GM21737 (cell line): ENCODE results near the gene ATP2A1.
A peak's percentile ranks its signal among the peaks of the same experiment; 100 is the strongest.

Experiments used
- ATAC-seq: cut with Tn5 transposase; IDR thresholded peaks from one replicate; pipeline ENCODE4 v1.9.1; 2021; ENCODE audit warnings: mild to moderate bottlenecking, moderate library complexity; ENCODE audit not compliant: unreplicated experiment

The ATP2A1 gene

DNA sequence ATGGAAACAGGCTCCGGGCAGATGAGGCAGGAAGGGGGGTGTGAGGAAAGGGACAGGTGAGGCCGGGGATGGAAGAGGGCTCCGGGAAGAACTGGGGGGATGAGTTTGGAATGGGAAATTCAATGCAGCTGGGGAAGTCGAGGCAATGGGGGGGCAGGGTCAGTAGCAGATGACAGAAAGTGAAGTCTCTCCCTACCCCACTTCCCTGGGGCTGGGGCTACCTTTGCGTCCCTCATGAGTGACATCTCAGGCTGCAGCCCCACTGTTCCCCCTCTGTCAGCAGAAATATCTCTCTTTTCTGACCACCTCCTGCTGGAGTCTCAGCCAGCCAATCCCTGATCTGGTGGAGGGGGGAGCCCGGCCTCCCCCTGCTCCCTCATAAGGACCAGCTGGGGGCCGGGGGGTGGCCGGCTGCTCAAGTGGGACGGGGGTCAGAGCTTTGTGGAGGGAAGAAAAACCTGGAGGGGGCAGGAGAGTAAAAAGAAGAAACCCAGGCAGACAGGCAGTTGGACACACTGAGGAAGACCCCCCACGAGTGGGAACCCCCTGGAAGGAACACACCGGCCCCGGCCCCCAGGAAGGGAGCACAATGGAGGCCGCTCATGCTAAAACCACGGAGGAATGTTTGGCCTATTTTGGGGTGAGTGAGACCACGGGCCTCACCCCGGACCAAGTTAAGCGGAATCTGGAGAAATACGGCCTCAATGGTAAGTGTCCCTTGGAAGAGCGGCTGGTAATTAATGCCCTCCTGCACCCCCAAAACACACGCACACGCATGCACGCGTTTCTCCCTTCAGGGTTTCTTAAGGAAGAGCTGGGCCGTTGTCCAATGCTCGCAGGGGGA, at the start of gene ATP2A1:
Gene ATP2A1 (plus strand): TSS at position 406 of the 844 bp plus-strand sequence. CDS start 184 bp downstream, at position 590.
- no peak for ATAC-seq

DNA sequence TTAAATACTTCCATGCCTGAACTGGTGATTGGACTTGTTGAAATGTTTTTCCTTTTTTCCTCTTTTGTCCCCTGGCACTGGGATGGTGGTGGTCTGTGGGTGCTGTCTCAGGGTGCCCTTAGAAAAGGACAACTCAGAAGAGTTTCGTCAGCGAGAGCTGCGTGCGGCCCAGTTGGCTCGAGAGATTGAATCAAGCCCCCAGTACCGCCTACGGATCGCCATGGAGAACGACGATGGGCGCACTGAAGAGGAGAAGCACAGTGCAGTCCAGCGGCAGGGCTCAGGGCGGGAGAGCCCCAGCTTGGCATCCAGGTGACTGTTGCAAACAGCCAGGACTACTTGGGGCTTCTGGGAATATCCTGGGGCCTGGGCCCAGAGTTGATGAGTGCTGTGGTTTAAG, 48.5 kb upstream of the ATP2A1 start:
- no peak for ATAC-seq

DNA sequence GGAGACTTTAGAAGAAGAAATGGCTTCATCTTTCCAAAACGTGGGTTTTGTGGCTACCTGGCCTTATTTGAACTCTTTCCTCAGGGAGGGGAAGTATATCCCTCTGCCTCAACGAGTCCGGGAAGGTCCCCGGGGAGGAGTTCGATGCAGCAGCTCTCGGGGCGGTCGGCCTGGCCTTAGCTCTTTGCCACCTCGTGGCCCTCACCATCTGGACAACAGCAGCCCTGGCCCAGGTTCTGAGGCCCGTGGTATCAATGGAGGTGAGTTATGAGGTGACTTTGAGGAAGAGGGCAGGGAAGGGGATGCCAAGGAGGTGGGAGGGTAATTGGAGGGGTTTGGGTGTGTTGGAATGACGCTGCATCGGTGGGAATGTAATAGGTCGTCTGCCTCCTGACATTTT, 47.8 kb upstream of the ATP2A1 start:
- no peak for ATAC-seq

DNA sequence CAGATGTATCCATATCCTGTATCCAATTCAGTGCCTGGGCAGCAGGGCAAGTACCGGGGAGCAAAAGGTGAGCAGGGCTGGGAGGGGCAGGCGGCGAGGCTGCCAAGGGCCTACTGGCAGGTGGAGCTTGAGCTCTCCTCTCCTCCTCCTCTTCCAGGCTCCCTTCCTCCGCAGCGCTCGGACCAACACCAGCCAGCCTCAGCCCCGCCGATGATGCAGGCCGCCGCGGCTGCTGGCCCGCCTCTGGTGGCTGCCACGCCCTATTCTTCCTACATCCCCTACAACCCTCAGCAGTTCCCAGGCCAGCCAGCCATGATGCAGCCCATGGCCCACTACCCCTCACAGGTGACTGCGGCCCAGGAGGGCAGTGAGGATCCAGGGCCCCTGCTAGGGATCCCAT, 43.9 kb upstream of the ATP2A1 start:
- ATAC-seq, result no peak

DNA sequence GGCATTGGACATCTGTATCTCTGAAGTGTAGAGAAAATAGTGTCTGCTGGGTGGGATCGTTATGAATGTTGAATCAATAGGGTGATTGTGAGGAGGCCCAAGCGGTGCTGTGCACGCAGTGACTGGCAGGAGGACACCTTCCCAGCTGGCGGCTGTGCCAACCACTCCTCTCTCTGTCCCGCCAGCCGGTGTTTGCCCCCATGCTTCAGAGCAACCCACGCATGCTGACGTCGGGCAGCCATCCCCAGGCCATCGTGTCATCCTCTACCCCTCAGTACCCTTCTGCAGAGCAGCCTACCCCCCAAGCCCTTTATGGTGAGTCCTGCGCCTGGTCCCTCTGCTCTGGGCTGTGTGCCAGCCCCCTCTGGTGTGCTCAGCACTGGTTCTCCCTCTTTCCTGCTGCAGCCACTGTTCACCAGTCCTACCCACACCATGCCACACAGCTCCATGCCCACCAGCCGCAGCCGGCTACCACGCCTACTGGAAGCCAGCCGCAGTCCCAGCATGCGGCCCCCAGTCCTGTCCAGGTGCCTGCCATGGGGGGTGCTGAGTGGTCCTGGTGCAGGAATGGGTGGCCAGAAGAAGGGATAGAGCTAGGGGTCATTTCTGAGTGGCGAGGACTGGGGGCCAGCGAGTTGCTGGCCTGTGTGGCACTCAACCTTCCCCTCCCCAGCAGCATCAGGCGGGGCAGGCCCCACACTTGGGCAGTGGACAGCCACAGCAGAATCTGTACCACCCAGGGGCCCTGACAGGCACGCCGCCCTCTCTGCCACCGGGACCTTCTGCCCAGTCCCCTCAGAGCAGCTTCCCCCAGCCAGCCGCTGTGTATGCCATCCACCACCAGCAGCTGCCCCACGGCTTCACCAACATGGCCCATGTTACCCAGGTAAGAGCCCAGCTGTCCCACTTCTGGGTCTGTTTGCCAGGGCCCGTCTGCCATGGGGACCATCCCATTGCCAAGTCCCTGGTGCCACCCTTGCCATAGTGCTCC, 43.1 kb upstream of the ATP2A1 start:
- ATAC-seq, result no peak

DNA sequence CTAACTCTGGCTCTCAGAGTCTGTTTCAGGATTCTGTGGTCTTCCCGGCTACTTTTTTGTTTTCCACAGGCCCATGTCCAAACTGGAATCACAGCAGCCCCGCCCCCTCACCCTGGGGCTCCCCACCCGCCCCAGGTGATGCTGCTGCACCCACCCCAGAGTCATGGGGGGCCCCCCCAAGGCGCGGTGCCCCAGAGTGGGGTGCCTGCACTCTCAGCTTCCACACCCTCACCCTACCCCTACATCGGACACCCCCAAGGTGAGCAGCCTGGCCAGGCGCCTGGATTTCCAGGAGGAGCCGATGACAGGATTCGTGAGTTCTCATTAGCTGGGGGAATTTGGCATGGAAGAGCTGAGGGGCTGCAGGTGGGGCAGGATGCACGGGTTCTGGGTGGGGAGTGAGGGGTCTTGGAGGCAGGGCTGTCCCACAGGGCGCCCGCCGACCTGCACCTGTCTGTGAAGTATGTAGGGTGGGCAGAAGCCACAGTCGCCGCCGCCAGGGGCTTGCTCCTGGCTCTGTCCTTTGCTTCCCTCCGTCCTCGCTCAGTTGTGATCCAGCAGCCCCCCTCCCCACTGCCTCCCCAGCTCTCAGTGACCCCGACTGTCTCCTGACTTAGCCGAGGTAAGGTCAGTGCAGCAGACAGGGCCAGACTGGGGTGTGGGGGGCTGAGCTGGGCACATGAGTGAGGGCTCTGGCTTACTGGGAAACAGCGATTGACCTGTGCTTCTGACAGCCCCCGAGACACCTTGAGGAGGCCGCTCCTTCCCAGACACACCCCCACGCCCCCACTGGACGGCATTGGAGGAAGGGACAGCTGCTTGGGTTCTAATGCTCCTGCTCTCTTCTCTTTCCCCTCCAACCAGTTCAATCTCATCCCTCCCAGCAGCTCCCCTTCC, 42.2 kb upstream of the ATP2A1 start:
- no peak for ATAC-seq

DNA sequence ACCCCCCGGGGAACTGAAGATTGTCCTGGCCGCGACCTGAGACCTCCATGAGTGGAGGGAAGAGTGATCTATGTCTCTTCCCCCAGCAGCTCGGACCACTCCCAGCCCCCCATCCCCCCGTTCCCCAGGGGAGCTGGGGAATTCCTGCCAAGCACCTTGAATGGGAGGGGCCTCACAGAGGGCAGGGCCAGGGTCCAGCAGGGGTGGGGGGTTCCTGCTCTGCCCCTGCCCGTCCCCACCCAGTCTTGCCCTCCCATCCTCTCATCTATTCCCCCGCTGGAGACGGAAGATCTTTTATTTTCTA, 41.6 kb upstream of the ATP2A1 start:
- no peak for ATAC-seq

DNA sequence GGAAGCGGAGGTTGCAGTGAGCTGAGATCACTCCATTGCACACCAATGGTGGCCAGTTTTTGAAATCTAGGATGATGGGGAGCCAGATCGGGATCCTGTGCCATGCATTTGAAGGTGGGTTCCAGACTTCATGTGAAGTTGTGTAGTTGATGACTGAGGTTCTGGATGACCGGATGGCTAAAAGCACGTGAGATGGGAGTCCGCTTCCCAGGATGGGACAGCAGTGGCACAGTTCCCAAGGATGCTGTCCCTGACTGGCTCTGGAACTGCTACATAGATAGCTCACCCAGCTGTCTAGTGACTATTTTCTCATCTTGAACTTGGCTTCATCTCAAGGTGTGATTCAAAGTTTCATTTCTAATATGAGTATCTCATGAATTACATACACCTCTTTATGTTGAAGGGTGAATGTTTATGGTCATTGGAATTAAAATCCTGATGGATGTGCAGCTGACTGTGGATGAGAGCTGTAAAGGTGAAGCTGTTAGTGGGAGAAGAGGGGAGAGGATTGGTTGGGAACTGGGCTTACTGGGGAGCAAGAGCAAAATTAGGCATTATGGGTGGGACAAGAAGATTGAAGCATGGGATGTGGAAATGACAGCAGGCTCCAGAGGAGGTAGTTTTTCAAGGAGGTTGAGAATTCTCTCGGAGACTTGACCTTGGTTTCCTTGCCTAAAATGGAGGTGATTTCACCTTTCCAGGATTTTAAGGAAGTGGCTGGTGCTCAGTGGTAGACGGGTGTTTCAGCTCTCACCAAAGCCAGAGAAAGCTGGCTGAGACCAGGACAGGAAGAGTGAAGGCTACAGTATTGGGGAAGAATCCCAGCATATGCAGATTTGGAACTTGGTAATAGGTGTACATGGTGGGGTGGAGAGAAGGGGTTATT, 40.4 kb upstream of the ATP2A1 start:
- no peak for ATAC-seq

DNA sequence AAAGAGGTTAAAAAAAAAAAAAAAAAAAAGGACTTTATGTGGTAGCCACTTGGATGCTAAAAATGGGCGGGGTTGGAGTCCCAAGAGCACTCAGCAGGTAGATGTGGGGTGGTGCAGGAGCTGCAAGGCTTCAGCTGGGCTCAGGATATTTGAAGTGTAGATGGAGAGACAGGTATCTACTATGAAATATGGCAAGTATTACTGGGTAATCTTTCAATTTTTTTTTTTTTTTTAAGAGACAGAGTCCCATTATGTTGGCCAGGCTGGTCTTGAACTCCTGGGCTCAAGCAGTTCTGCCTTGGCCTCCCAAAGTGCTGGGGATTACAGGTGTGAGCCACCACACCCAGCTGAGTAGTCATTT, 39.8 kb upstream of the ATP2A1 start:
- ATAC-seq, result no peak

DNA sequence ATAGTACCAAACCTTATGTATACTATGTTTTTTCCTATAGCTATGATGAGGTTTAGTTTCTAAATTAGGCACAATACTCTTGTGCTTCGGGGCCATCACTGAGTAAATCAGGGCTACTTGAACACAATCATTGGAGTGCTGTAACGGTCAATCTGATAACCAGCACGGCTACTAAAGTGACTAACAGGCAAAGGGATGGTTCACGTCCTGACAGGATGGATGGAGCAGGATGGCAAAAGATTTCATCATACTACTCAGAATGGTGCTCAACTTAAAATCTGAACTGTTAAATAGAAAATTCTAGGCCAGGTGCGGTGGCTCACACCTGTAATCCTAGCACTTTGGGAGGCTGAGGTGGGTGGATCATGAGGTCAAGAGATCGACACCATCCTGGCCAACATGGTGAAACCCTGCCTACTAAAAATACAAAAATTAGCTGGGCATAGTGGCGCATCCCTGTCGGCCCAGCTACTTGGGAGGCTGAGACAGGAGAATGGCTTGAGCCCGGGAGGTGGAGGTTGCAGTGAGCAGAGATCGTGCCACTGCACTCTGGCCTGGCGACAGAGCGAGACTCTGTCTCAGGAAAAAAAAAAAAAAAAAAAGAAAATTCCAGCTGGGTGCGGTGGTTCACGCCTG, 39.2 kb upstream of the ATP2A1 start:
- ATAC-seq, result no peak

DNA sequence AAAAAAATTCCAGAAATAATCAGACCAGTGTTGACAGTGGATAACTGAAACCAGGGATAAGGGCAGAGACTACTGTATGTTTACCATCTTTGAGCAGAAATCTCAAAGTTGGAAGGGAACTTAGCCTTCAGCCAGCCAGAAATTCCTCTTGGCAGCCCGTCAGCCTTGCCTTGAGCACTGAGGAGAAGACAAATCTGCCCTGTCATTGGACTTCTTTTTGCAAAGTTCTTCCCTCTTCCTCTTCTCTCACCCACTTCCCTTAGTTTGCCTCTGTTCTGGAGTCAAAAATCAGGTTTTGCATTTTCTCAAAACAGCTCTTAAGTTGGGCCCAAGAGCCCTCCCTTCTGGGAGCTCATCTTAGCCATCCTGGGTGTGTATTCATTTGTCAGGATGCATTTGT, 38.4 kb upstream of the ATP2A1 start:
- no peak for ATAC-seq

DNA sequence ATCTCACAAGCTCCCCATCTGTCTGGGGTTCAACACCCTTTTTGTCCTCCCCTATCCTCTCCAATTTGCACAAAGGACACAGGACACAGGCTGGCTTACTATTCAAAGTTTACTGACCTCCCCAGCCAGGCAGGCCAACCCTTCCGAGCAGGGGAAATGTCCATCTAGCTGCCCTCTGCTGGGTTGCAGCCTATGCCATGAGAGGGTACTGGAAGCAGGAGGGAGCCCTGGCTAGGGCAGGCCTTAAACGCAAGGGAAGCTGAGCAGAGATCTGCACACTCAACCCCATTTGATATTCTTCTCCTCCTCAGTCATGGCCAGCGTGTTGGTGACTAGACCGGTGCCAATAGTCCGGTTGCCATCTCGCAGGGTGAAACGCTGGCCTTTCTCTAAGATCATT, 35.6 kb upstream of the ATP2A1 start:
- ATAC-seq, result no peak

DNA sequence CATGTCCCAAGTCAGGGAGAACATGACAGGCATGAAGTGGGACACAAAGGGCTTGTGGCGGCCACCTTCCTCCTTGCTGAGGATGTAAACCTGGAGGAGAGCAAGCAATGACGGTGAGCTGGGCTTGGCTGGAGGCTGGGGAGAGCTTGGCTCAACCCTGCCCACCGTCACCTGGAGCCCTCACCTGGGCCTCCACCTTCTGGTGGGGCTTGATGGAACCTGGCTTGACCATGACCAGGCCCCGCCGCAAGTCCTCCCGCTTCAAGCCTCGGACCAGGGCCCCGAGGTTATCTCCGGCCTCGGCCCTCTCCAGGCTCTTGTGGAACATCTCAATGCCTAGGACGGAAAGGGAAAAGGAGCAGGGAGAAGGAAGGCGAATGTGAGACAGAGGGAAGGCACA, 34.5 kb upstream of the ATP2A1 start:
- no peak for ATAC-seq

DNA sequence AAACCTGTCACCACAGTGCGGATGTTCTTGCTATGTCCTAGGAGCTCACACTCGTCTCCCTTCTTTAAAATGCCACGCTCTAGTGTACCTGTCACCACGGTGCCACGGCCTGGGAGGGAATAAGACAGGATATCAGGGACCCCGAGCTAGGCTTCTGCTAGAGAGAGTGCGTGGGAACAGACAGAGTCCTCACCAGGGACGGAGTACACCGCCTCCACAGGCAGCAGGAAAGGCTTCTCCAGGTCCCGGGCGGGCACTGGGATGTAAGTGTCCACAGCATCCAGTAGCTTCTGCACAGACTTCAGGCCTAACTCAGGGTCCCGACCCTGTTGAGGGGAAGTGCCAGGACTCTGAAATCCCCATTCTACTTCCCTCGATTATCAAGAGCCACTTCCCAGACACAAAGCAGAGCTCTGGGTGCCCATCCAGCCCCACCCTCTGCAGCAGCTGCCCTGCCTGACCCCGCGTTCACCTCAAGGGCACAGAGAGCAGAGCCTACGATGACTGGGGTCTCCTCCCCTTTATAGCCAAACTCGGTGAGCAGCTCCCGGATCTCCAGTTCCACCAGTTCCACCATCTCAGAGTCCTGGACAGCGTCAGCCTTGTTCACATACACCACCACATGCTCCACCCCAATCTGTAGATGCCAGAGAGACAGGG, 33.9 kb upstream of the ATP2A1 start:
- no peak for ATAC-seq

DNA sequence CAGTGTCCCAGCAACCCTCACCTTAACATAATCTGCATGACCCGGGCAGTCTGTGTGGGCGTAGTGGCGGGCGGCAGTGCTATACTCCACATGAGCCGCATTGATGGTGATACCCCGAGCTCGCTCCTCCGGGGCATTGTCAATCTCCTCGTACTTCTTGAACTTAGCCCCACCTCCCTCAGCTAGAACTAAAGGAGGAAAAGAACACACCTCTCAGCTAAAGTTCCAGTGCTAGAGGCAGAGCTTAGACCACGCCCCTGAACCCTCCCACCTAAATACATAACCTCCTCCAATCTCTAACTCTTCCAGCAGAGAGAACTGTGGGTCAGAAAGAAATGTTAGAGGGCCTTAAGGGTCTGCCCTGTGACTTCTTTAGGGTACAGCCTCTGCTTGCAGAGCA, 33.0 kb upstream of the ATP2A1 start:
- no peak for ATAC-seq

DNA sequence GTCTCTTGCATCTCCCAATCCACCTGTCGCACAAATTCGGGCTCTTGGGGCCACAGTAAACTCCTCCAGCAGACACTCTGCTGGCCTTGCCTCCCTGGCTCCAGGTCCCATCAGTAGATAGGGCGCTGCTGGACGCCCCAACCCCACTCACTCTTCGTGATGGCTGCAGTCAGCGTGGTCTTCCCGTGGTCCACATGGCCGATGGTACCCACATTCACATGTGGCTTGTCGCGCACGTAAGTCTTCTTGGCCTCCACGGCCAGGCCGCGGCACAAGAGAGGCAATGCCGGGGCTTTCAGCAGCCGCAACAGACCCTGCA, 32.6 kb upstream of the ATP2A1 start:
- ATAC-seq, result peak; percentile 2

DNA sequence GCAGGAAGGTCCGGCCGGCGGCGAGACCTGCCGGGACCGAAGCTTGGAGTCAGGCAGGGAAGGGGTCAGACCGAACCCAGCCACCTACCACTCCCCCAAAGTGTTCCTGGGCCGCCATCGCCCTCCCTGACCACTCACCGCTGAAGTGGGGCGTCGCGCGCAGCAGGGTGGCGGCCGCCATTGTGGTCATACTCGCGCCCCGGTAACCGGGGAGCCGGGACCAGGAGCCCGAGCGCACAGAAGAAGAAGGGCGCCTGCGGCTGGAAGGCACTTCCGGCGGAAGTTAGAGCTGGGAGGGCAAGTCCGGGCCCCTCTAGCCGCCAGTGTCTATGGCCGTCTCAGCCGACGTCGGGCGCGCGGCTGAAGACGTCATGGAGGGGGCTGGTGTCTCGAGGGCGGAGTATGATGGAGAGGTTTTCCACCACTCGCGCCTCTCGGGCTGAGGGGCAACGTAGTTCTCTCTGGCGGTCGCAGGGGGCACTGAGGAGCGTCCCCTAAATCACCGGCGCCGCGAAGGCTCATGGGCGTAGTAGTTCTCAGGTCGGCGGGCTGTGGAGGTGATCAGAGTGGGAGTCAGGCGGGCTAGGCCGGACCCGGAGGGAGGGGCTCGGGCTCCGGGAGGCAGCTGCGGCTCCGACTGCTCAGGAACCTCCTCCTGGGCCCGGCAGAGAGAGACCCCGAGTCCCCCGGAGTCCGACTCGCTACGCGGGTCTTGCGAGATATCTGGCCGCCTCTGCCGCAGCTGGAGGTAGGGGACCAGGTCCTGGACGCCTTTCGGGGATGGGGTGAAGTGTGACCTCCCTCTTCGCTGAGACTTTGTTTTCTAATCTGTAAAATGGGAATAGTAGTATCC, 32.0 kb upstream of the ATP2A1 start, which contains the start of gene TUFM:
Gene TUFM (minus strand): TSS at position 269 of the 853 bp plus-strand sequence. CDS start 79 bp downstream, at position 190.
- peak; percentile 87 for ATAC-seq

DNA sequence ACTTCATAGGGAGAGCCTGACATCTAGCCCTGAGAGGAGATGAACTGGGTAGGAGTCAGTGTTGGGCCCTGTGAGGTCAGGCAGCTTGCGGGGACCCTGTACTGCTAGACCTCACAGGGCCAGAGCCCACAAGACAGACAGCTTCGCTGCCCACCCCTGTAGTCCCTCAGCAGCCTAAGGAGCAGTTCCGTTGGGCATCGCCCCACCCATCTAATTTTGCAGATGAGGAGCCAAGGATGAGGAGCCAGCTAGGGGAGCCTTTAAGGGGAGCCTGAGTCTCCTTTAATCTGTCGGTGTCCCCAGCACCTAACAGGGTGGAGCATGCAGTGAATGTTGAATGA, 31.4 kb upstream of the ATP2A1 start:
- peak; percentile 2 for ATAC-seq
